CD4-positive, alpha-beta T cell treated with Interferon alpha-2 for 1 hour (primary cell): ENCODE measurements around the gene GJC2.
"Not testable (repeated sequence)": the region's sequence is repeated elsewhere in the genome, so short reads cannot be mapped to it uniquely, and the experiment has no call there.

Experiments
- DNase-seq, 2 donors: peaks; one replicate each; pipeline ENCODE4 v3.0.0-alpha.2; 2020 to 2022

Gene GJC2

GRCh38 chr1:228174482-228175315, 25.0 kb downstream of the GJC2 start:
- peak; percentile 37 to 59 for DNase-seq

DNA sequence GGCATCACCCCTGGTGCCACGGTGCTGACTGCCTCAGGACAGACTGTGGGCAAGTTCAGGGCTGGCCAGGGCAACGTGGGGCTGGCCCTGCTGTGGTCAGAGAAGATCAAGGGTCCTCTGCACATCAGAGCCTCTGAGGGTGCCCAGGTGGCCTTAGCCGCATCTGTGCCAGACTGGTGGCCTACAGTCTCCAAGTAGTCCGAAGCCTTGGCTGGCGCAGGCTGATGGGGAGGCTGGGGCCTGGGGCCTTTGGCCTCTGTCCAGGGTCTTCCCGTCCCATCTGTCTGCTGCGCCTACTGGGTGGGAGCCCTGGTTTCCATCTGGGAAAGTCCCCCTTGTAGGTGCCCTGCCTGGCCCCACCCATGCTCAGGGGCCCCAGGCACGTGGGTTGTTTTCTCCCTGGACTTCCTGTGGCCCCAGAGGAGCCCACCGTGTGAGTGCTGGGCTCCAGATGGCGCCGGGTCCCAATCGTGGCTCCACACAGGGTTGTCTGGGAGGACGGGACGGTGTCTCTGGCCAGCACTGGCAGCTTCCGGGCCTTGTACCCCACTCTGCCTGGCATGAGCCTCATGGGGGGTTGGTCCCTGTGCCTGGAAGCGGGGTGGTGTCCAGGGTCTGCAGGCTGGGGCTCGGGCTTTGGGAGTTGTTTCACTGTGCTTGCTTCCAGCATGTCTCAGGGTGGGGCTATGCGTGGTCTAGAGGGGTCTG, 25.7 kb downstream of the GJC2 start:
- no peak for DNase-seq

GRCh38 chr1:228176024-228176395, 26.3 kb downstream of the GJC2 start:
- no peak for DNase-seq

DNA sequence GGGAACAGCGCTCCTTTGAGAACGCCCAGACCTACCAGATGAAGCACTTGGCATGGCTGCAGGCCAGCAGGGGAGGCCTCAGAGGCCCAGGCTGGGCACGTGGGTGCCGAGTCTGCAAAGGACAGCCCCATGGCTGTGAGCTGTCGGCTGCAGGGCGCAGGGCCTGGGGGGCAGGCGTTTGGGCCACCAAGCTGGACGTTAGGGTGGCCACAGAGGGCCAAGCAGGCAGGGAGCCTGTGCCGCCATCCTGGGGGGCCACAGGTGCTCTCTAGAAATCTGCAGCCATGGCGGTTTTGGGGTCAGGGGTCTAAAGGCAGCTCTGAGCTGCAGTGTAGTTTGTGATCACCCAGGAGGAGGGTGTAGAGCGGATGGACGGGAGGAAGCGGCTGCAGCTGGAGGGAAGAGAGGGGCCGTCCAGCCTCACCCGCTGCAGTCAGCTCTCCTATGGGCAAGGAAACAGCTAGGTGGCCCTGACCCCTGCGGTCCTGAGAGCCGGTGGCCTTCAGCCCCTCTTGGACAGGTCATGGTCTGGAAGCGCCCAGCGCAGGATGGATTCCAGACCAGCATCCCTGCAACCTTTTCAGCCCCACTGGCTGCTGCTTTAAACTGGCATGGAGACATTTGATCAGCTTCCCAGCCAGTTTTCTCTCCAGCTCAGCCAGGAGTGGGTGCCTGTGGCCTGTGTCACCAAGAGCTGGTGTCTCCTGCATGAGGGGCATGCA, 26.9 kb downstream of the GJC2 start:
- DNase-seq: no peak

GRCh38 chr1:228177183-228177475, 27.4 kb downstream of the GJC2 start:
- no peak for DNase-seq

DNA sequence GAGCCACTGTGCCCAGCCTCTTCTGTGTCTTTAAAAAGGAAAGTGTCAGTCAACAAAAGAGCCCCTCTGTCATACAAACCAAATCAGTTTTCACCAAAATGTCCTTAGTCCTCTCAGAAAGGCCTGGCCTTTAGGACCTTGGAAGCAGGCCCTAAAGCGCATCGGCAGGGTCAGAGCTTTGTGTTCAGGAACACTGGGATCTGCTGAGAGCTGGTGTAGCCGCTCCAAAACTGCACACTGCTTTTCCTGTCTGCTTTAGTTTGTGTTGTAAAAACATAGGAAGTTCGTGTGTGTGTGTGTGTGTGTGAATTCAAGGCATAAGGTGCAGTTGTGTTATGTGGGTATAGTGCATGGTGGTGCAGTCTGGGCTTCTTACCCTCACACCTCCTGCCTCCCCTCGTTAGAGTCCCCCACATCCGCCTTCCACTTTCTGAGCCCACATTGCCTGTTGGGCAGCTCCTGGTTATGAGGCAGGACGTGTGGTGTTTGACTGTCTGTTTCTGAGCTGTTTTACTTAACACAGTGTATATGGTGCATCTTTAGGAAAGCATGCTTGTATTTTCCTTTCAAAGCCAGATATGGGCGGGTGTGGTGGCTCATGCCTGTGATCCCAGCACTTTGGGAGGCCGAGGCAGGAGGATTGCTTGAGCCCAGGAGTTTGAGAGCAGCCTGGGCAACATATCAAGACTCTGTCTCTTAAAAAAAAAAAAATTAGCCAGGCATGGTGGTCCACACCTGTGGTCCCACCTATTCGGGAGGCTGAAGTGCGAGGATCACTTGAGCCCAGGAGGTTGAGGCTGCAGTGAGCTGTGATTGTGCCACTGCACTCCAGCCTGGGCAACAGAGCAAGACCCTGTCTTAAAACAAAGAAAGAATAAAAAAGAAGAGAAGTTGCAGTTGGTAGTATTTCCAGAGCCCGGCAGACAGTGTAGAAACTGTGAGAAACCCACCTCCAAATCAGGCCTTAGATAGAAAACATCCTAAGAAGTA, 28.3 kb downstream of the GJC2 start:
- DNase-seq: no peak

GRCh38 chr1:228178737-228179684, 29.3 kb downstream of the GJC2 start:
- DNase-seq: no peak

GRCh38 chr1:228180271-228180958, 30.7 kb downstream of the GJC2 start:
- DNase-seq: peak in 1 of 2 donors; percentile 29

- DNase-seq: no peak
Measured at GRCh38 chr1:228180959-228181644, 31.4 kb downstream of the GJC2 start.

DNA sequence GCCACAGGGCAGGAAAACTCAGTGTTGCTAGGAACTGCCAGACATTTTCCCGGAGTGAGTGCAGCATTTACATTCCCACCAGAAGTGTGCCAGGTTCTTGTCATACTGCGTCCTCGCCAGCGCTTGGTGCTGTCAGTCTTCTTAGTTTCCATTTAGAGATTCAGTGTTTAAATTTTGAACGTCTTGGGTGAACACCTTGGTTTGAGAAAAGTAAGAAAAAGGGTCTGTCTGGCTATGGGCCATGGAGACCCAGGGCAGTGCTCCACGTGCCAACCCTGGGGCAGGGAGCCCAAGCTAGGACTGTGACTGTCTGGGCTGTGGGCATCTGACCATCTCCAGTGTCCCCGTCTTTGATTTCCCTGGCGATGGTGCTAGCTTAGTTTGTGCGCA, 31.9 kb downstream of the GJC2 start:
- no peak for DNase-seq

GRCh38 chr1:228182296-228183030, 32.7 kb downstream of the GJC2 start:
- peak in 1 of 2 donors; percentile 23 for DNase-seq

DNA sequence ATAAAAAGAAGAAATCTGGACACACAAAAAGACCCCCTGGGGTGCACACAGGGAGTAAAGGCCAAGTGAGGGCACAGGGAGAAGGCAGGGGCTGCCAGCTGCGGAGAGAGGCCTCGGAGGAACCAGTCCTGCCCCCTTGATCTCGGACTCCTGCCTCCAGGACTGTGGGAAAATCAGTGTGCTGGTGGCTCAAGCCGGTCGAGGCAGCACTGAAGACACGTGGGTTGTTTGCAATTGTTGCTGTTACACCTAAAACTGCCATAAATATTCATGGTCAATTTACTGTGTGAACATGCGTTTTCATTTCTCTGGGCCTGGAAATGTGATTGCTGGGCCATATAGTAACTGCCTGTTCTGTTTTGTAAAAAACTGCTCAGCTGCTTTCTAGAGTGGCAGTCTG, 34.4 kb downstream of the GJC2 start:
- no peak for DNase-seq

DNA sequence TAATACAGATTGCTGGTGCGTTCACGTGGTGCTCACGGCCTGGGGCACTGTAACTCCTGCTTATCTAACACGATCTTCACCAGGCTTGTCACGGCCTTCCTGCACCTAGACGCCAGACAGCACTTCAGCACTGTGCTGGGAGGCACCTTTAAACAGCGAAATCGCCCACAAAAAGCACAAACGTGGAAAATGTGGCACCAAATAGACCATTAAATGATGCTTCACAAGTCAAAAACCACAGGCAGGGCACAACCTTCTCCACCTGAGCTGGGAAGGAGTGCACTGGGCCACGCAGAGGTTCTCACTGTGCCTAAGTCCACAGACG, 35.9 kb downstream of the GJC2 start:
- DNase-seq: peak; percentile 40 to 72

- DNase-seq: not testable (repeated sequence)
Measured at GRCh38 chr1:228188249-228188648, 38.5 kb downstream of the GJC2 start.

DNA sequence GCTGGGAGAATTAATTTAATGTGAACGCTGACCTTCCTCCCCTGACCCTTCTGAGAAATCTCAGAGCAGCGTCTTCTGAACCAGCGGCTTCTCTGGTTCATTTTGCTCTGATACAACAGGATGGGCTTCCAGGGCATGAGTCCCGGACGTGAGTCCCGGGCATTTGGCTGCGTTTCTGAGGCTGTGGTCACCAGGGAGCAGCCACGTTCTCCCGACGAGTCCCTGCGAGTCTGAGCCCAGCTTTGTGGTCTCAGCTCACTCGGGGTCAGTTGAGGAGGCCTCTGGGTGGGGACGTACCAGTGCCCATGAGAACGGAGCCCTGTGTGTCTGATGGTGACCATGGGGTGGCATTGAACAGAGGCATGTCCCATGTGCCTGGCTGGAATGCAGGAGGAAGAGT, 40.5 kb downstream of the GJC2 start:
- no peak for DNase-seq

DNA sequence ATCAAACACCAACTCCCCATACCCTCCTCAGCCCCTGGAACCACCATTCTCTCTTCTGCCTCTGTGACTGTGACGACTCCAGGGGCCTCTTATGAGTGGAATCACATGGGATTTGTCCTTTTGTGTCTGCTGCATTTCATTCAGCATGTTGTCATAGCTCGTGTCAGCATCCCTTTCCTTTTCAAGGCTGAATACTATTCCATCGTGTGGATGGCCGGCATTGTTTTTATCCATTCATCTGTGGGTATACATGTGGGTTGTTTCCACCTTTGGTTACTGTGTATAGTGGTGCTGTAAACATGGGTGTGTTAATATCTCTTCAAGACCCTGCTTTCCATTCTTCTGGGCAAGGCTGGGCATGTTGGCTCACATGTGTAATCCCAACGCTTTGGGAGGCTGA, 41.0 kb downstream of the GJC2 start:
- DNase-seq: no peak

- no peak for DNase-seq
Measured at GRCh38 chr1:228194436-228194835, 44.7 kb downstream of the GJC2 start.

- no peak for DNase-seq
Measured at GRCh38 chr1:228194921-228195812, 45.4 kb downstream of the GJC2 start.
